ENCODE measurements around the gene SPATA2L. TPM values are rescaled to one million over a fixed set of nuclear protein-coding genes. Genes with fewer than 3 reads are reported as not detected.

SPATA2L gene, protein sequence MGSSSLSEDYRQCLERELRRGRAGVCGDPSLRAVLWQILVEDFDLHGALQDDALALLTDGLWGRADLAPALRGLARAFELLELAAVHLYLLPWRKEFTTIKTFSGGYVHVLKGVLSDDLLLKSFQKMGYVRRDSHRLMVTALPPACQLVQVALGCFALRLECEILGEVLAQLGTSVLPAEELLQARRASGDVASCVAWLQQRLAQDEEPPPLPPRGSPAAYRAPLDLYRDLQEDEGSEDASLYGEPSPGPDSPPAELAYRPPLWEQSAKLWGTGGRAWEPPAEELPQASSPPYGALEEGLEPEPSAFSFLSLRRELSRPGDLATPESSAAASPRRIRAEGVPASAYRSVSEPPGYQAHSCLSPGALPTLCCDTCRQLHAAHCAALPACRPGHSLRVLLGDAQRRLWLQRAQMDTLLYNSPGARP
- 37.7 TPM for total RNA-seq

GRCh38 chr16:89701425-89702406, at the start of gene SPATA2L:
Gene SPATA2L (minus strand): TSS chr16:89701705. CDS start chr16:89701232, 473 bp downstream.
- DNase-seq (ENCODE audit: low read depth in 2 of 3, low spot score in 2 of 3), result peak; percentile 95 to 97 (median 96)

- peak in 2 of 3 donors; percentile 39 to 54 for DNase-seq (ENCODE audit: low read depth in 2 of 3, low spot score in 2 of 3)
These were observed 48.1 kb upstream of the SPATA2L start for GRCh38 chr16:89749637-89750036.

- no peak for DNase-seq (ENCODE audit: low read depth in 2 of 3, low spot score in 2 of 3)
These were observed 47.4 kb upstream of the SPATA2L start for GRCh38 chr16:89748921-89749320.

DNA sequence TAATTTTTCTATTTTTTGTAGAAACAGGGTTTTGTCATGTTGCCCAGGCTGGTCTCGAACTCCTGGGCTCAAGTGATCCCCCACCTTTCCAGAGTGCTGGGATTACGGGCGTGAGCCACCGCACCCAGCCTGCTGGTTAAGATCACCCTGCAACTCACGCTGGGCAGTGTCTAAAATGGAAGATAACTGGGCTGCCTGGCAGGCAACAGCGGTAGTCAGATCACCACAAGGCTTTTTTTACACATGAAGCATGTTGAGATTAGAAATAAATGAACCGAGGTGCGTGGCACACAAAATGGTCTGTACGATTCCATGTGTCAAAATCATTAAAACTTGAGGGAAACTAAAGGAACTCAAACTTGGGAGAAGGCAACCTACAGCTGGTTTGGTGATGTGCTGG, 46.6 kb upstream of the SPATA2L start:
- no peak for DNase-seq (ENCODE audit: low read depth in 2 of 3, low spot score in 2 of 3)

GRCh38 chr16:89746043-89746442, 44.5 kb upstream of the SPATA2L start:
- DNase-seq (ENCODE audit: low read depth in 2 of 3, low spot score in 2 of 3), result no peak

DNA sequence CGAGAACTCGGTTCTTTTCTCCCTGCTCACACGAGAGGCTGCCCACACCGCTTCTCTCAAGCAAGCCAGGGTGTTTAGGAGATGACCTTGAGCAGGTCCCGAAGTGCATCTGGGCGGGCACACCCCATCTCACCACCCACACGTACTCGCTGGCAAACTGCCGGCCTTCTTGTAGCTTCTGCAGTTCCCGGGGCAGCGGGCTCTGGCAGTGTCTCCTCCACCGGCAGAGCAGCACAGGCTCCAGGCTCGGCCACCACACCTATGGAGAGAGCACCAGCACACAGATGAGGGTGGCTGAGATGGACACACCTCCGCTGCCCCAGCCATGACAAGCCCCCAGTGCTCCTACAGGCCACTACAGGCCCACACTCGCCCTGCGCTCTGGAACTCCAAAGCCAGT, 43.3 kb upstream of the SPATA2L start:
- no peak for DNase-seq (ENCODE audit: low read depth in 2 of 3, low spot score in 2 of 3)

DNA sequence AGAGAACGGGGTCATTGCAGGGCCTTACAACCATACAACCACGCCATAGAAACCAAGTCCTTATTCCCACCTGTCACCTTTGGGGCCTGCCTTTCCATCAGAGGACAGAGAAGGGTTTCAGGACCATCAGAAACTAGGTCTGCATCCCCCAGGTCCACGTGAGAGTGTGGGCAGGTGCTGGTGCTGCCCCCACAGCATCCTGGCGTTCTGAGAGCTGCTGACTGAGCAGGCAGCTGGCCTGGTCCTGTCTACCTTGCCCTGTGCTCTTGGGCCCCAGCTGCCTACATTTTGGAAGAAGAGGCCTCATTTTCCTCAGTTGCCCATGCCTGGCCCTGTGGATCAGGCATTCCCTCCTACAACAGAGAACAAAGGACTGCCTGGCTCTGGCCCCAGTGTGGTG, 41.4 kb upstream of the SPATA2L start:
- DNase-seq (ENCODE audit: low read depth in 2 of 3, low spot score in 2 of 3), result no peak

DNA sequence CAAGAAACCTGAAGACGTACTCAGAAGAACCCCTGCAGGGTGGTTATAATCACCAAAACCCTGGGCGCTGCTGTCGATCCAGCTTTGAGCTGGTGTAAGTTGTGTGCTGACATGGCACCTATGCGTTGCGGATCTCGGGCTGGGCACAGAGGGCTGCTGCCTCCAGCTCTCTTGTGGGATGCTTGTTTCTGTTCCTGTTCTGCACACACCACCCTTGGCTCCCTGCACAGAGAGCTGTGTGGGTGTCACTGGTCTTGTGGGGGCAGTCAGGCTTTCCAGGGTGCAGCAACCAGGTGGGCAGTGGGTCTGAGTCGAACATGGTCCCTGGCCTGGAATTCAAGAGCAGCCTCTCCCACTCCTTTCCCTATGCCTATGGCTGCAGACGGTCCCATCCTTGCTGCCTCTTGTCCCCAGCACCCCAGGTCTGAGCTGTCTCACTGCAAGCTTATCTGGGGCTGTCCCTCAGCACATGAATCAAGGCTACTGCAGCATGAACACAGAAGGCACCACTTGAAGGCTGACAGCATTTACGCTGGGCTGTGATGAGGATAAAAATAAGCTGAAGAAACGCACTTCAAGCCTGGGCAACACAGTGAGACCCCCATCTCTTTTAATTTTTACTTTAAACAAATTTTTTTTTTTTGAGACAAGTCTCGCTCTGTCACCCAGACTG, 40.0 kb upstream of the SPATA2L start:
- no peak for DNase-seq (ENCODE audit: low read depth in 2 of 3, low spot score in 2 of 3)

DNA sequence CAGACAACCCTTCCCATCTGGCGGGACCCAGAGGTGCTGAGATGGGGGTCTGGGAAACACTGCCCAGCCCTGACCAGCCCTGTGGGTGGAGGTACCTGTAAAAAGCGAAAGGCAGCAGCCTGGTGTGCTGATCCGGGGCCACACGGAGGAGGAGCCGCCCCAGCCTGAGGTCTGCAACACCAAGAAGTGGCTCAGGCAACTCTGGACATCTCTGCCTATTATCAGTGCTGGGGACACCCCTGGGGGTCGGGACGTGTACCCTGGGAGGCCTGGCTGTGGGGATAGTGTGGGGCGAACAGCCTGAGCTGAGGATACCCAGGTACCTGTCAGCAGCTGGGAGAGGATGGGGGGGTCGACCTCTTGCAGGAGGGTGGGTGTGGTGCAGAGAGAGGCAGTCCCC, 37.9 kb upstream of the SPATA2L start:
- DNase-seq (ENCODE audit: low read depth in 2 of 3, low spot score in 2 of 3), result no peak

GRCh38 chr16:89738538-89739317, 37.2 kb upstream of the SPATA2L start:
- no peak for DNase-seq (ENCODE audit: low read depth in 2 of 3, low spot score in 2 of 3)

- no peak for DNase-seq (ENCODE audit: low read depth in 2 of 3, low spot score in 2 of 3)
These were observed 36.5 kb upstream of the SPATA2L start for GRCh38 chr16:89738072-89738377.

DNA sequence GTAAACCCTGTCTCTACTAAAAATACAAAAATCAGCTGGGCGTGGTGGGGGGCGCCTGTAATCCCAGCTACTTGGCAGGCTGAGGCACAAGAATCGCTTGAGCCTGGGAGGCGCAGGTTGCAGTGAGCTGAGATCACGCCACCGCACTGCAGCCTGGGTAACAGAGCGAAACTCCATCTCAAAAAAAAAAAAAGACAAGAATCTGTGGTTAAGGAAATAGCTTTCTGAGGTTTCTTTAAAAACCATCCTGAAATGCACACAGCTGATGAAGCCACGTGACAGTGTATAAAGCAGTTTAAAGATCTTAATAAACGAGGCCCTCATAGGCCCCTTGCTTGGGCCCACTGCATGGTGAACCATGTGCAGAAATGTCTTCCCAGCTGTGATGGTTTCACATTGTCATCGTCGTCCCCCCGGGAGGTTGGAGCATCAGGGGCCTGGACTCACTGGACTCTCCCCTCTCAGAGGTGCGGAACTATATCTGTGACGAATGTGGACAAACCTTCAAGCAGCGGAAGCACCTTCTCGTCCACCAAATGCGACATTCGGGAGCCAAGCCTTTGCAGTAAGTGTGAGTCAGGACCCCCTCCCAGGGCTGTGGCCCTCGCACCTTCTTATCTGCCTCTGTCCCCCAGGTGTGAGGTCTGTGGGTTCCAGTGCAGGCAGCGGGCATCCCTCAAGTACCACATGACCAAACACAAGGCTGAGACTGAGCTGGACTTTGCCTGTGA, 36.0 kb upstream of the SPATA2L start:
- DNase-seq (ENCODE audit: low read depth in 2 of 3, low spot score in 2 of 3), result peak in 1 of 3 donors; percentile 42

- no peak for DNase-seq (ENCODE audit: low read depth in 2 of 3, low spot score in 2 of 3)
These were observed 35.0 kb upstream of the SPATA2L start for GRCh38 chr16:89736554-89736953.

DNA sequence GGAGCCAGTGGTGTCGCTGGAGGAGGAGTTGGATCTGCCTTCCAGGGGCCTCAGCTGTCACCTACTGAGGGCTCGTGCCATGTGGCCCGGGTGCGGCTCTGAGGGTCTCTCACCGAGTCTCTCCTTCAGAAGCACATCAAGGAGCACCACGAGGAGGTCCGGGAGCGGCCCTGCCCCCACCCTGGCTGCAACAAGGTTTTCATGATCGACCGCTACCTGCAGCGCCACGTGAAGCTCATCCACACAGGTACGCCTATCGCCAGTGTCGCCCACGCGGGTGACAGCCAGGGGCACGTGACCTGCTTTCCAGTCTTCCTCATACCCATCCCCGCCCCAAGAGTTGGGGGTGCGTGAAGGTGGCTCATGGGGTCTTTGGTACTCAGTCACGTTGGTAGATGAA, 32.3 kb upstream of the SPATA2L start:
- no peak for DNase-seq (ENCODE audit: low read depth in 2 of 3, low spot score in 2 of 3)

DNA sequence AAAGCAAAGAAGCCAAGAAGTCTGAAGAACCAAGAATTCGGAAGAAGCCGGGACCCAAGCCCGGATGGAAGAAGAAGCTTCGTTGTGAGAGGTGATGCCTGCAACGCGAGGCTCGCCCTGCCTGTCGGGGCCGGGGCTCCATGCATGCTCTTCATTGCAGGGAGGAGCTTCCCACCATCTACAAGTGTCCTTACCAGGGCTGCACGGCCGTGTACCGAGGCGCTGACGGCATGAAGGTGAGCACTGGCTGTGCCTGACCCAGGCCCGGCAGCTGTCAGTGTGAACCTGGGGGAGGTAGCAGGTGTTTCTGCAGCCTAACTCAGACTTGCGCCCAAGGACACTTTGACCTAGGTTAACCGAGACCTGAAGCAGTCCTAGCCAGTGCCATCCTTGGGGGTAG, 31.8 kb upstream of the SPATA2L start:
- no peak for DNase-seq (ENCODE audit: low read depth in 2 of 3, low spot score in 2 of 3)

DNA sequence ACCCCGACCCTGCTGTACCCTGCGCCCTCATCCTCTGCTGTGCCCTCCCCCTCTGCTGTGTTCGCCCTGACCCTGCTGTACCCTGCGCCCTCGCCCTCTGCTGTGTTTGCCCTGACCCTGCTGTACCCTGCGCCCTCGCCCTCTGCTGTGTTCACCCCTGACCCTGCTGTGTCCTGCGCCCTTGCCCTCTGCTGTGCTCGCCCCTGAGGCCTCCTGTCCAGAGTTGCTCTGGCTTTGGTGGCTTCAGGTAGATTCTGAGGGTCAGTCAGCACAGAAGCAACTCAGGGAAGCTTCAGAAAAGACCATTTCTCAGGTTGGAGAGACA, 31.4 kb upstream of the SPATA2L start:
- no peak for DNase-seq (ENCODE audit: low read depth in 2 of 3, low spot score in 2 of 3)

DNA sequence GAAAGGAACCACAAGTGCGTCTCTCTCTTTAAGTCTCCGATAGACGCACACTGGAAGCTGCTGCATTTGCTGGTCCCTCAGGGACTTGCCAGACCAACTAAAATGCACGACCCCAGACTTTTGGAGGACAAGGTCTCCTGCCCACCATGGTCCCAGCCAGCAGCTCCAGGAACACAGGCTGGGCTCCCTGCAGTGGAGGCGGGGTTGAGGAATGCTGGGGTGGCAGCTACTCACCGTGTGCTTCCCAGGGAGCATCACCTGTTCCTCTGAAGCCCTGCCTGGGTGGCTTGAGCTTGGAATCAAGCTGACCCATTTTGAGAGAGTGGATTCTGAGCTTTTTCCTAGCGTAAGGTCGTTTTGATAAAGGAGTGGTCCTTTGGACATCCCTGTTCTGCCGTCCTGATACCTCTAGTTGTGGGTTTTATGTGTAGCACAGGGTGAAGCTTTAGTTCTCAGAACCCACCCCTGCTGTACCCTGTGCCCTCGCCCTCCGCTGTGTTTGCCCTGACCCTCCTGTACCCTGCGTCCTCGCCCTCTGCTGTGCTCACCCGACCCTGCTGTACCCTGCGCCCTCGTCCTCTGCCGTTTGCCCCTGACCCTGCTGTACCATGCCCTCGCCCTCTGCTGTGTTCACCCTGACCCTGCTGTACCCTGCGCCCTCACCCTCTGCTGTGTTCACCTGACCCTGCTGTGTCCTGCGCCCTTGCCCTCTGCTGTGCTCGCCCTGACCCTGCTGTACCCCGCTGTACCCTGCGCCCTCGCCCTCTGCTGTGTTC, 30.8 kb upstream of the SPATA2L start:
- DNase-seq (ENCODE audit: low read depth in 2 of 3, low spot score in 2 of 3), result no peak

DNA sequence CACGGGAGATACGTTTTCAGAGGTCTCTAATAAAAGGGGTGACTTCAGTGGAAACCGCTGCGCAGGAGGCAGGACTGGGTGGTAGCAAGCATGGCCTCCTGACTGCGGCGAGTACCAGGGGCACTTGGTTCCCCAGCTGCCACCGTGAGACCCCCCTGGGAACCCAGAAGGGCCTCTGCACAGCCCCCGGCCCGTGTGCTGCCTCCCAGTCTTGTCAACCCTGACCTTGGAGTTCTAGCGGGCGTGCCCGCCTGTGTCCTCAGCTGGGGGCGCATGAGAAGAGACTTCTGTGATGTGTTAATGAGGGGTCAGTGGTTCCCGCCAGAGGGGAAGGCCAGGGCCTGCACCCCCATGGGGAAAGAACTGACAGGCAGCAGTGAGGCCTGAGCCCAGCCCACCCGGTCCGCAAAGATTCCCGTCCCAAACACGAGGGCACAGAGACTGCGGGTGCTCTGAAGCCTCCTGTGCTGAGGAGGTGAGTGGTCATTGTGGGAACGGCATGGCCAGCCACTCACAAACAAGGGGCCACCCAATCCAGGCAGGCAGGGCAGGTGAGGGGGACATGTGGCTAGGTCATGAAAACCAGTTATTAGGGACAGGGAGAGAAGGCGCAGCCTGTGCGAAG, 29.2 kb upstream of the SPATA2L start:
- DNase-seq (ENCODE audit: low read depth in 2 of 3, low spot score in 2 of 3), result no peak
